SK-N-SH (cell line): ENCODE results near the gene TMEM106A. TPM values are rescaled to one million over a fixed set of nuclear protein-coding genes. Genes with fewer than 3 reads are reported as not detected.
"Not testable (repeated sequence)": the region's sequence is repeated elsewhere in the genome, so short reads cannot be mapped to it uniquely, and the experiment has no call there.

Source experiments
- CTCF ChIA-PET: fragments of 300-600, 350-600 bp; formaldehyde crosslinking; extraction: SDS; loops from one replicate; lab custom pipeline; 2021; lab: Yijun Ruan, JAX
- POLR2A ChIA-PET: fragments of 350-600 bp; sonication (Branson Sonifier 250); formaldehyde crosslinking; extraction: SDS; loops from one replicate; lab custom pipeline; 2020; ENCODE audit warnings: antibody characterized with exemption, inconsistent platforms; lab: Yijun Ruan, JAX
- DNase-seq: peaks from one replicate; pipeline ENCODE4 v3.0.0; 2012
- H2AFZ ChIP-seq: fragments of 200-600 bp; sonication (generic); 2 replicates; pipeline ENCODE4 v1.8.1; 2016; ENCODE audit warnings: antibody characterized with exemption, mild to moderate bottlenecking, low read depth
- H3F3A ChIP-seq: fragments of 200-600 bp; sonication (generic); replicated peaks from 2 replicates; pipeline ENCODE3; 2016; ENCODE audit warnings: antibody characterized with exemption, mild to moderate bottlenecking; ENCODE audit not compliant: insufficient read depth
- H3K27ac ChIP-seq, 2 experiments: fragments of 200-500 bp in 1 of 2; fragments of 200-600 bp in 1 of 2; sonication (Bioruptor generic) in 1 of 2; sonication (generic), shearing (Covaris generic) in 1 of 2; 2 replicates each; pipeline versions ENCODE4 v1.5.1 to v1.6.1; 2014 to 2016; ENCODE audit warnings: low read depth in 2 of 2, inconsistent platforms in 1 of 2, low read length in 1 of 2, mild to moderate bottlenecking in 1 of 2, mixed read lengths in 1 of 2
- H3K27me3 ChIP-seq: fragments of 200-600 bp; sonication (generic), shearing (Covaris generic); 2 replicates; pipeline ENCODE4 v1.6.1; 2016; ENCODE audit warnings: mixed run types; ENCODE audit not compliant: insufficient read depth
- H3K36me3 ChIP-seq, 2 experiments: fragments of 200-500 bp in 1 of 2; fragments of 200-600 bp in 1 of 2; sonication (Bioruptor generic) in 1 of 2; sonication (generic) in 1 of 2; replicated peaks in 1 of 2; 2 replicates each; pipeline versions ENCODE3 to v1.5.1; 2014 to 2016; ENCODE audit warnings: low read length in 1 of 2, mild to moderate bottlenecking in 1 of 2; ENCODE audit not compliant: insufficient read depth in 2 of 2, control insufficient read depth in 1 of 2
- H3K4me1 ChIP-seq, 2 experiments: fragments of 200-500 bp in 1 of 2; fragments of 200-600 bp in 1 of 2; sonication (Bioruptor generic) in 1 of 2; sonication (generic), shearing (Covaris generic) in 1 of 2; 2 replicates each; pipeline versions ENCODE4 v1.5.1 to v1.6.1; 2014 to 2016; ENCODE audit warnings: low read depth in 1 of 2, low read length in 1 of 2, mixed run types in 1 of 2; ENCODE audit not compliant: insufficient read depth in 2 of 2, control insufficient read depth in 1 of 2
- H3K4me2 ChIP-seq: fragments of 200-600 bp; sonication (generic), shearing (Covaris generic); 2 replicates; pipeline ENCODE4 v1.6.1; 2017; ENCODE audit warnings: mixed run types
- H3K4me3 ChIP-seq, 2 experiments: fragments of 200-500 bp in 1 of 2; fragments of 200-600 bp in 1 of 2; sonication (Bioruptor generic) in 1 of 2; sonication (generic), shearing (Covaris generic) in 1 of 2; 2 replicates each; pipeline versions ENCODE4 v1.5.1 to v1.8.1; 2014 to 2016; ENCODE audit warnings: low read depth in 2 of 2, inconsistent platforms in 1 of 2, low read length in 1 of 2, mild to moderate bottlenecking in 1 of 2, mixed read lengths in 1 of 2, moderate library complexity in 1 of 2
- H3K79me2 ChIP-seq: fragments of 200-600 bp; sonication (generic); 2 replicates; pipeline ENCODE4 v1.8.1; 2017; ENCODE audit warnings: mild to moderate bottlenecking; ENCODE audit not compliant: insufficient read depth
- H3K9ac ChIP-seq: fragments of 200-600 bp; sonication (generic); 2 replicates; pipeline ENCODE4 v1.6.1; 2017; ENCODE audit warnings: mixed run types
- H3K9me2 ChIP-seq: fragments of 200-600 bp; sonication (generic); 2 replicates; pipeline ENCODE4 v1.6.1; 2017; ENCODE audit warnings: mixed run types
- H3K9me3 ChIP-seq: fragments of 200-600 bp; sonication (generic); 2 replicates; pipeline ENCODE4 v1.6.1; 2017; ENCODE audit warnings: mixed run types, mild to moderate bottlenecking, moderate library complexity
- H4K20me1 ChIP-seq: fragments of 200-600 bp; sonication (generic); 2 replicates; pipeline ENCODE4 v1.6.1; 2017; ENCODE audit warnings: mild to moderate bottlenecking, mixed run types; ENCODE audit not compliant: insufficient read depth
- FOXM1 ChIP-seq: IDR thresholded peaks from 2 replicates; pipeline ENCODE4 v1.4.0; 2012; ENCODE audit warnings: low read depth, mild to moderate bottlenecking
- GABPA ChIP-seq: IDR thresholded peaks from 2 replicates; pipeline ENCODE4 v1.4.0; 2012; ENCODE audit warnings: low read depth, mild to moderate bottlenecking
- GATA2 ChIP-seq: sonication (generic); formaldehyde crosslinking; IDR thresholded peaks from 2 replicates; pipeline ENCODE4 v1.5.0; 2020; ENCODE audit warnings: mild to moderate bottlenecking, missing genetic modification reagents
- NRF1 ChIP-seq: IDR thresholded peaks from 2 replicates; pipeline ENCODE4 v1.6.1; 2012; ENCODE audit warnings: low read depth, mild to moderate bottlenecking, low read length
- RAD21 ChIP-seq: IDR thresholded peaks from 2 replicates; pipeline ENCODE4 v1.6.1; 2012; ENCODE audit warnings: mild to moderate bottlenecking, low read length
- REST ChIP-seq: IDR thresholded peaks from 2 replicates; pipeline ENCODE4 v1.6.1; 2012; ENCODE audit warnings: mild to moderate bottlenecking, low read depth, low read length, moderate library complexity
- RXRA ChIP-seq: IDR thresholded peaks from 2 replicates; pipeline ENCODE4 v1.4.0; 2012; ENCODE audit warnings: low read depth, mild to moderate bottlenecking, borderline replicate concordance
- SIN3A ChIP-seq: IDR thresholded peaks from 2 replicates; pipeline ENCODE4 v1.6.1; 2012; ENCODE audit warnings: low read depth, mild to moderate bottlenecking, low read length, moderate library complexity, borderline replicate concordance
- TCF12 ChIP-seq: IDR thresholded peaks from 2 replicates; pipeline ENCODE4 v1.4.0; 2012
- USF1 ChIP-seq: IDR thresholded peaks from 2 replicates; pipeline ENCODE4 v1.4.0; 2012; ENCODE audit warnings: low read depth, borderline replicate concordance
- ZBTB33 ChIP-seq: IDR thresholded peaks from 2 replicates; pipeline ENCODE4 v1.4.0; 2012; ENCODE audit warnings: low read depth, borderline replicate concordance
- WGBS: methylation state at CpG from one replicate; pipeline ENCODE4 v1.1.6; 2017; ENCODE audit warnings: low lambda C conversion rate; 5-methylcytosine and 5-hydroxymethylcytosine counted together
- polyA plus RNA-seq, 3 experiments: library from polyadenylated mRNA; depleted of rRNA; stranded (reverse); fragments of >200 nt; gene quantifications; 2 replicates each; pipeline ENCODE4 v1.2.3, GENCODE V29; 2012

TMEM106A gene
- polyA plus RNA-seq, 1 of the 3 experiments (the other 2 are of a cell fraction) = 0.12 TPM

- DNase-seq = no peak
- Histone ChIP-seq H3K9ac (no peak overlapping the region), H3K4me2 (no peak overlapping the region), H3K4me3 (no peak overlapping the region), H2AFZ (no peak overlapping the region), H3K9me3 (no peaks in the 10 kb centered on the region), H3K4me1 (no peaks in the 10 kb centered on the region), H3K36me3 (peaks cover 48 to 63% of the 10 kb centered on the region in 2 experiments), H3K27me3 (no peaks in the 10 kb centered on the region), H3K79me2 (no peaks in the 10 kb centered on the region), H3F3A (peaks cover 5% of the 10 kb centered on the region), H3K9me2 (no peaks in the 10 kb centered on the region), H3K27ac (no peak overlapping the region), H4K20me1 (no peaks in the 10 kb centered on the region)
- ChIA-PET CTCF (interaction anchor here (0.9 to 1.5 kb wide), 3 partner anchors 10 to 176 kb away, joined by 3 to 6 read pairs (median 3); no protein-coding TSS in a partner anchor), POLR2A (interaction anchor here (1.4 kb wide), 1 partner anchor 168 kb away, joined by 4 read pairs; no protein-coding TSS in a partner anchor)
- WGBS = 100% methylated on average over 3 of the region's 4 CpGs
- TF ChIP-seq RXRA (no peak), RAD21 (no peak), NRF1 (no peak), GATA2 (CRISPR knock-in tag) (no peak), GABPA (no peak), USF1 (no peak), ZBTB33 (no peak), TCF12 (no peak), FOXM1 (no peak)
Measured at GRCh38 chr17:43200127-43200526, 11.5 kb upstream of the TMEM106A start.

- H3K27me3 ChIP-seq, H3K27ac ChIP-seq, H3K9me2 ChIP-seq, DNase-seq, H3K4me2 ChIP-seq, CTCF ChIA-PET, H3K9ac ChIP-seq, H3K79me2 ChIP-seq, H4K20me1 ChIP-seq, H2AFZ ChIP-seq, H3K4me3 ChIP-seq, POLR2A ChIA-PET, H3K9me3 ChIP-seq, H3K4me1 ChIP-seq, H3F3A ChIP-seq: not testable (repeated sequence)
- H3K36me3 ChIP-seq = peaks cover 40 to 56% of the 10 kb centered on the region in 2 experiments
- WGBS = 88% methylated on average over 3 of the region's 3 CpGs
Measured at GRCh38 chr17:43203013-43203412, 8.7 kb upstream of the TMEM106A start.

- H3K79me2 ChIP-seq = no peaks in the 10 kb centered on the region
- H3K9me3 ChIP-seq = no peaks in the 10 kb centered on the region
- no peaks in the 10 kb centered on the region for H3K27me3 ChIP-seq
- WGBS = 54% methylated on average over 3 of the region's 3 CpGs
- no peak overlapping the region for H3K9ac ChIP-seq
- no peaks in the 10 kb centered on the region for H3K4me1 ChIP-seq
- H3K4me3 ChIP-seq = no peak overlapping the region
- H3K9me2 ChIP-seq = no peaks in the 10 kb centered on the region
- no peak overlapping the region for H2AFZ ChIP-seq
- CTCF ChIA-PET = interaction anchor here (2.0 kb wide), 1 partner anchor 10 kb away, joined by 6 read pairs; no protein-coding TSS in a partner anchor
- no peaks in the 10 kb centered on the region for H4K20me1 ChIP-seq
- H3K36me3 ChIP-seq = peaks cover 23 to 37% of the 10 kb centered on the region in 2 experiments
- no peak for DNase-seq
- no peak overlapping the region for H3K27ac ChIP-seq
- H3K4me2 ChIP-seq = no peak overlapping the region
- H3F3A ChIP-seq = peaks cover 9% of the 10 kb centered on the region
- POLR2A ChIA-PET = no interaction called here
- TF ChIP-seq TCF12 (no peak), REST (no peak), ZBTB33 (no peak), SIN3A (no peak)
Measured at GRCh38 chr17:43210576-43210975, 1.1 kb upstream of the TMEM106A start.
